HCT116 (cell line): ENCODE measurements around the gene IGFBP7. TPM values are rescaled to one million over a fixed set of nuclear protein-coding genes. Genes with fewer than 3 reads are reported as not detected.

Experiments
- ATAC-seq: fragments of 200-7000 bp; cut with Tn5 transposase; 2 replicates; pipeline ENCODE4 v1.9.1; 2020; ENCODE audit warnings: mild to moderate bottlenecking, moderate library complexity
- BruUV-seq: library from RNA; stranded (reverse); fragments of 400-500 nt; replicated peaks from 2 replicates; lab custom pipeline; 2021; lab: Mats Ljungman, UMichigan
- CTCF ChIA-PET: fragments of 300-600 bp; sonication (Branson Sonifier 250); formaldehyde crosslinking; loops from one replicate; lab custom pipeline; 2021; ENCODE audit warnings: antibody characterized with exemption; lab: Charles Lee
- POLR2A ChIA-PET: fragments of 300-600, 350-600 bp; sonication (Branson Sonifier 250); formaldehyde crosslinking; loops from one replicate; lab custom pipeline; 2021; ENCODE audit warnings: antibody characterized with exemption; lab: Charles Lee
- RAD21 ChIA-PET, 2 experiments: fragments of 300-600 bp; sonication (Branson Sonifier 250); formaldehyde crosslinking; loops; one replicate each; lab custom pipeline; 2023; ENCODE audit warnings: low total read pairs in 2 of 2; ENCODE audit not compliant: uncharacterized antibody in 2 of 2, unreplicated experiment in 2 of 2, low non-redundant PET in 1 of 2; lab: Charles Lee
- DNase-seq: peaks from one replicate; pipeline ENCODE4 v3.0.0-alpha.2; 2010; ENCODE audit warnings: low read depth, low spot score
- H2AFZ ChIP-seq: fragments of 200-600 bp; shearing (Covaris generic), sonication (generic); 2 replicates; pipeline ENCODE4 v1.6.1; 2017; ENCODE audit warnings: low read depth, mixed run types, mixed read lengths, antibody characterized with exemption, low read length; ENCODE audit not compliant: poor library complexity, severe bottlenecking
- H3K27ac ChIP-seq: 2 replicates; pipeline ENCODE4 v1.5.1; 2012; ENCODE audit warnings: low read depth, low read length
- H3K27me3 ChIP-seq: fragments of 200-600 bp; sonication (generic); 2 replicates; pipeline ENCODE4 v1.6.1; 2016; ENCODE audit warnings: mixed run types, low read length, mixed read lengths; ENCODE audit not compliant: insufficient read depth
- H3K36me3 ChIP-seq, 2 experiments: fragments of 200-500 bp in 1 of 2; fragments of 200-600 bp in 1 of 2; sonication (Bioruptor generic) in 1 of 2; sonication (generic) in 1 of 2; 2 replicates each; pipeline versions ENCODE4 v1.5.1 to v1.6.1; 2014 to 2016; ENCODE audit warnings: low read length in 2 of 2, inconsistent platforms in 1 of 2, mixed read lengths in 1 of 2, mixed run types in 1 of 2; ENCODE audit not compliant: insufficient read depth in 2 of 2, control insufficient read depth in 1 of 2
- H3K4me1 ChIP-seq, 2 experiments: fragments of 200-600 bp in 1 of 2; sonication (generic) in 1 of 2; 2 replicates each; pipeline versions ENCODE4 v1.5.1 to v1.6.1; 2012 to 2017; ENCODE audit warnings: low read length in 2 of 2, inconsistent platforms in 1 of 2, mild to moderate bottlenecking in 1 of 2, mixed read lengths in 1 of 2, mixed run types in 1 of 2, moderate library complexity in 1 of 2; ENCODE audit not compliant: insufficient read depth in 2 of 2, control insufficient read depth in 1 of 2
- H3K4me2 ChIP-seq: fragments of 200-600 bp; sonication (generic); 2 replicates; pipeline ENCODE4 v1.6.1; 2017; ENCODE audit warnings: mixed run types, low read length, mixed read lengths
- H3K4me3 ChIP-seq, 2 experiments: fragments of 200-600 bp in 1 of 2; sonication (generic) in 1 of 2; replicated peaks in 1 of 2; 2 replicates each; pipeline ENCODE4 v1.5.1; 2011 to 2016; ENCODE audit warnings: low read length in 2 of 2, control low read depth in 1 of 2, low read depth in 1 of 2, mild to moderate bottlenecking in 1 of 2, mixed read lengths in 1 of 2, mixed run types in 1 of 2
- H3K79me2 ChIP-seq: fragments of 200-600 bp; sonication (generic); 2 replicates; pipeline ENCODE4 v1.6.1; 2017; ENCODE audit warnings: mild to moderate bottlenecking, mixed run types, low read length, moderate library complexity, mixed read lengths; ENCODE audit not compliant: insufficient read depth
- H3K9ac ChIP-seq: fragments of 200-600 bp; sonication (generic); 2 replicates; pipeline ENCODE4 v1.6.1; 2016; ENCODE audit warnings: low read length, mixed read lengths
- H3K9me2 ChIP-seq: fragments of 200-600 bp; sonication (generic), shearing (Covaris generic); 2 replicates; pipeline ENCODE4 v1.6.1; 2017; ENCODE audit warnings: mixed run types, mild to moderate bottlenecking, moderate library complexity; ENCODE audit not compliant: insufficient read depth
- H3K9me3 ChIP-seq, 2 experiments: fragments of 200-500 bp in 1 of 2; fragments of 200-600 bp in 1 of 2; sonication (Bioruptor generic) in 1 of 2; sonication (generic) in 1 of 2; 2 replicates each; pipeline ENCODE4 v1.6.1; 2014 to 2017; ENCODE audit warnings: low read length in 2 of 2, mixed read lengths in 2 of 2, inconsistent platforms in 1 of 2, low read depth in 1 of 2, mild to moderate bottlenecking in 1 of 2, mixed run types in 1 of 2, moderate library complexity in 1 of 2; ENCODE audit not compliant: control insufficient read depth in 1 of 2, insufficient read depth in 1 of 2
- H4K20me1 ChIP-seq: fragments of 200-600 bp; sonication (generic), shearing (Covaris generic); 2 replicates; pipeline ENCODE4 v1.6.1; 2017; ENCODE audit warnings: mixed run types, mild to moderate bottlenecking, moderate library complexity; ENCODE audit not compliant: insufficient read depth
- CBX3 ChIP-seq: IDR thresholded peaks from 2 replicates; pipeline ENCODE4 v1.6.1; 2012; ENCODE audit warnings: low read depth
- CEBPB ChIP-seq: IDR thresholded peaks from 2 replicates; pipeline ENCODE4 v1.6.1; 2012; ENCODE audit warnings: low read depth
- EGR1 ChIP-seq: IDR thresholded peaks from 2 replicates; pipeline ENCODE4 v1.6.1; 2012; ENCODE audit warnings: low read depth
- EZH2 ChIP-seq: fragments of 200-600 bp; sonication (generic); IDR thresholded peaks from 2 replicates; pipeline ENCODE4 v1.6.1; 2017; ENCODE audit warnings: antibody characterized with exemption, mixed run types
- FOSL1 ChIP-seq: IDR thresholded peaks from 2 replicates; pipeline ENCODE4 v1.6.1; 2012; ENCODE audit warnings: low read depth
- JUND ChIP-seq: IDR thresholded peaks from 2 replicates; pipeline ENCODE4 v1.6.1; 2012
- POLR2A ChIP-seq: IDR thresholded peaks from 2 replicates; pipeline ENCODE4 v1.7.0; 2011; ENCODE audit warnings: borderline replicate concordance; ENCODE audit not compliant: insufficient read depth, insufficient read length; ENCODE audit errors: extremely low read depth
- POLR2AphosphoS5 ChIP-seq: IDR thresholded peaks from 2 replicates; pipeline ENCODE4 v1.6.1; 2011; ENCODE audit warnings: mild to moderate bottlenecking, low read depth, low read length, moderate library complexity
- SIN3A ChIP-seq: IDR thresholded peaks from 2 replicates; pipeline ENCODE4 v1.6.1; 2012; ENCODE audit warnings: low read depth
- SP1 ChIP-seq: IDR thresholded peaks from 2 replicates; pipeline ENCODE4 v1.6.1; 2012; ENCODE audit warnings: low read depth
- SRF ChIP-seq: IDR thresholded peaks from 2 replicates; pipeline ENCODE4 v1.6.1; 2012; ENCODE audit warnings: low read depth
- TCF7L2 ChIP-seq: IDR thresholded peaks from 2 replicates; pipeline ENCODE4 v1.7.0; 2011; ENCODE audit warnings: borderline replicate concordance, inconsistent platforms; ENCODE audit not compliant: insufficient read depth, insufficient read length; ENCODE audit errors: extremely low read depth
- ZFX ChIP-seq: fragments of 450-650 bp; IDR thresholded peaks from 2 replicates; pipeline ENCODE4 v1.6.1; 2017
- ZNF274 ChIP-seq: fragments of 200-500 bp; sonication (Bioruptor generic); IDR thresholded peaks from 2 replicates; pipeline ENCODE4 v1.6.1; 2014; ENCODE audit warnings: mild to moderate bottlenecking, low read depth, low read length, inconsistent platforms
- intact Hi-C: fragments of 100-400 bp; cut with micrococcal nuclease; formaldehyde crosslinking; loops from 2 replicates; pipeline ENCODE4 v1.10.0; 2022
- total RNA-seq: library from RNA; stranded (reverse); gene quantifications from one replicate; pipeline ENCODE4 v1.2.1, GENCODE V29; 2021; ENCODE audit not compliant: unreplicated experiment
- TF ChIP-seq, protein P1 (sequence below): IDR thresholded peaks from 2 replicates; pipeline ENCODE4 v1.6.1; 2012
- TF ChIP-seq, protein P2 (sequence below), 3 experiments: fragments of 200-600 bp in 1 of 3; sonication (generic) in 1 of 3; IDR thresholded peaks in 2 of 3; conservative IDR thresholded peaks in 1 of 3; 2 replicates each; pipeline ENCODE4 v1.5.1; 2012 to 2017; ENCODE audit warnings: low read depth in 2 of 3, low read length in 2 of 3, antibody characterized with exemption in 1 of 3, borderline replicate concordance in 1 of 3, control low read depth in 1 of 3, mild to moderate bottlenecking in 1 of 3, mixed read lengths in 1 of 3, mixed run types in 1 of 3, moderate library complexity in 1 of 3; ENCODE audit not compliant: insufficient read depth in 1 of 3
- TF ChIP-seq, protein P3 (sequence below): IDR thresholded peaks from 2 replicates; pipeline ENCODE4 v1.6.1; 2012

IGFBP7 gene
- total RNA-seq, 1 experiment from 2014 or later, result 0.91 TPM

DNA sequence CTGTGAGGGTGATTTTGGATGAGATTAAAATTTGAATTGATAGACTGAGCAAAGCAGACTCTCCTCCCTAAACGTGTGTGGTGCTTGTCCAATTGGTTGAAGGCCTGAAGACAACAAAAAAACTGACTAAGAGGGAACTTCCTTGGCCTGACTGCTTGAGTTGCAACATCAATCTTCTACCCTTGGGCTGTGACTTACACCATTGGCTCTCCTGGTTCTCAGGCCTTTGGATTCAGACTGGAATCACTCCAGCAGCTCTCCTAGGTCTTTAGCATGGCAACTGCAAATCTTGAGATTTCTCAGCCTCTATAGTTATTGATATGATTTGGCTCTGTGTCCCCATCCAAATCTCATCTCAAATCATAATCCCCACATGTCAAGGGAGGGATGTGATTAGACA lies 49.7 kb upstream of the IGFBP7 start:
- peaks cover 24% of the 10 kb centered on the region for H3K27me3 ChIP-seq
- TF ChIP-seq ZFX (no peak), SRF (no peak), POLR2AphosphoS5 (no peak), CBX3 (no peak), JUND (no peak), TCF7L2 (no peak), CEBPB (no peak), EGR1 (no peak), SP1 (no peak), POLR2A (no peak), EZH2 (no peak), ZNF274 (no peak), FOSL1 (no peak), SIN3A (no peak)
- TF ChIP-seq, protein P1, sequence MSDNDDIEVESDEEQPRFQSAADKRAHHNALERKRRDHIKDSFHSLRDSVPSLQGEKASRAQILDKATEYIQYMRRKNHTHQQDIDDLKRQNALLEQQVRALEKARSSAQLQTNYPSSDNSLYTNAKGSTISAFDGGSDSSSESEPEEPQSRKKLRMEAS, result no peak
- TF ChIP-seq, protein P2, sequence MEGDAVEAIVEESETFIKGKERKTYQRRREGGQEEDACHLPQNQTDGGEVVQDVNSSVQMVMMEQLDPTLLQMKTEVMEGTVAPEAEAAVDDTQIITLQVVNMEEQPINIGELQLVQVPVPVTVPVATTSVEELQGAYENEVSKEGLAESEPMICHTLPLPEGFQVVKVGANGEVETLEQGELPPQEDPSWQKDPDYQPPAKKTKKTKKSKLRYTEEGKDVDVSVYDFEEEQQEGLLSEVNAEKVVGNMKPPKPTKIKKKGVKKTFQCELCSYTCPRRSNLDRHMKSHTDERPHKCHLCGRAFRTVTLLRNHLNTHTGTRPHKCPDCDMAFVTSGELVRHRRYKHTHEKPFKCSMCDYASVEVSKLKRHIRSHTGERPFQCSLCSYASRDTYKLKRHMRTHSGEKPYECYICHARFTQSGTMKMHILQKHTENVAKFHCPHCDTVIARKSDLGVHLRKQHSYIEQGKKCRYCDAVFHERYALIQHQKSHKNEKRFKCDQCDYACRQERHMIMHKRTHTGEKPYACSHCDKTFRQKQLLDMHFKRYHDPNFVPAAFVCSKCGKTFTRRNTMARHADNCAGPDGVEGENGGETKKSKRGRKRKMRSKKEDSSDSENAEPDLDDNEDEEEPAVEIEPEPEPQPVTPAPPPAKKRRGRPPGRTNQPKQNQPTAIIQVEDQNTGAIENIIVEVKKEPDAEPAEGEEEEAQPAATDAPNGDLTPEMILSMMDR (IDR thresholded peaks at IDR 0.05 in 2 of 3, conservative IDR thresholded peaks at IDR 0.05 in 1 of 3; ENCODE audit: borderline replicate concordance in 1 of 3, insufficient read depth in 1 of 3, low read depth in 2 of 3, low read length in 2 of 3), result no peak
- TF ChIP-seq, protein P3, sequence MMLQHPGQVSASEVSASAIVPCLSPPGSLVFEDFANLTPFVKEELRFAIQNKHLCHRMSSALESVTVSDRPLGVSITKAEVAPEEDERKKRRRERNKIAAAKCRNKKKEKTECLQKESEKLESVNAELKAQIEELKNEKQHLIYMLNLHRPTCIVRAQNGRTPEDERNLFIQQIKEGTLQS, result no peak
- TF ChIP-seq, all 23 proteins: peak for 0
- Histone ChIP-seq H2AFZ (no peak overlapping the region), H3K27ac (no peak overlapping the region), H3K9ac (no peak overlapping the region), H3K4me2 (no peak overlapping the region), H4K20me1 (no peaks in the 10 kb centered on the region), H3K9me3 (no peaks in the 10 kb centered on the region), H3K4me3 (no peak overlapping the region), H3K36me3 (no peaks in the 10 kb centered on the region), H3K79me2 (no peaks in the 10 kb centered on the region), H3K4me1 (peaks cover 2 to 15% of the 10 kb centered on the region in 2 experiments; a peak in 2 of 4 replicates), H3K9me2 (no peaks in the 10 kb centered on the region)
- intact Hi-C loops, result no loop called here
- ChIA-PET RAD21 (no interaction called here), POLR2A (no interaction called here), CTCF (no interaction called here)
- DNase-seq, result no peak
- no TSS peak for BruUV-seq
- ATAC-seq, result no peak
